Measurements from ENCODE around the gene FAHD1. TPM values are rescaled to one million over a fixed set of nuclear protein-coding genes. Genes with fewer than 3 reads are reported as not detected.
"Not testable (repeated sequence)": the region's sequence is repeated elsewhere in the genome, so short reads cannot be mapped to it uniquely, and the experiment has no call there.

FAHD1 gene
- total RNA-seq, 2 experiments from 2014 or later = 15.1 to 32.4 TPM

- Histone ChIP-seq H3K9me2 (ENCODE audit: insufficient read depth, low read length) (no peaks in the 10 kb centered on the region), H3K4me1 (ENCODE audit: insufficient read depth, low read length, poor library complexity, severe bottlenecking) (no peaks in the 10 kb centered on the region), H3K27ac (ENCODE audit: low read depth, low read length, poor library complexity, severe bottlenecking) (no peak within 1 kb of the TSS), H3K4me3 (ENCODE audit: low read depth, low read length, poor library complexity, severe bottlenecking) (no peak within 1 kb of the TSS), H4K20me1 (ENCODE audit: insufficient read depth, low read length) (no peaks in the 10 kb centered on the region), H3K4me2 (ENCODE audit: low read length) (no peak within 1 kb of the TSS), H2AFZ (ENCODE audit: low read length) (no peak within 1 kb of the TSS), H3K9me3 (ENCODE audit: low read length) (no peaks in the 10 kb centered on the region), H3K79me2 (ENCODE audit: insufficient read depth, low read depth, low read length) (no peaks in the 10 kb centered on the region), H3K36me3 (ENCODE audit: insufficient read depth, low read length) (no peaks in the 10 kb centered on the region)
- DNase-seq (ENCODE audit: low spot score) = no peak
- CTCF ChIA-PET (ENCODE audit: unreplicated experiment) = no interaction called here
- intact Hi-C loops (cut with micrococcal nuclease; ENCODE audit: unreplicated experiment) = no loop called here
- BruUV-seq (replicated peaks) = no TSS peak
- TF ChIP-seq CTCF (conservative IDR thresholded peaks at IDR 0.05; ENCODE audit: low read length) (no peak), EZH2phosphoT487 (IDR thresholded peaks at IDR 0.05; ENCODE audit: borderline replicate concordance, low read depth, low read length) (no peak)
- POLR2A ChIA-PET = no interaction called here
Measured at GRCh38 chr16:1871974-1872635, 45.1 kb downstream of the FAHD1 start, which contains the start of gene MEIOB. Gene MEIOB, minus strand, starts transcription at chr16:1872164. Its CDS starts 3,989 bp downstream, at chr16:1868175.

- no peak overlapping the region for H3K27ac ChIP-seq (ENCODE audit: low read depth, low read length, poor library complexity, severe bottlenecking)
- H3K9me3 ChIP-seq (ENCODE audit: low read length) = no peaks in the 10 kb centered on the region
- ChIA-PET CTCF (ENCODE audit: unreplicated experiment) (no interaction called here), POLR2A (interaction anchor here (0.6 kb wide), 1 partner anchor 11 kb away, joined by 4 read pairs; no protein-coding TSS in a partner anchor)
- TF ChIP-seq CTCF (conservative IDR thresholded peaks at IDR 0.05; ENCODE audit: low read length) (no peak), EZH2phosphoT487 (IDR thresholded peaks at IDR 0.05; ENCODE audit: borderline replicate concordance, low read depth, low read length) (no peak)
- no peaks in the 10 kb centered on the region for H3K9me2 ChIP-seq (ENCODE audit: insufficient read depth, low read length)
- no peak for DNase-seq (ENCODE audit: low spot score)
- H3K4me1 ChIP-seq (ENCODE audit: insufficient read depth, low read length, poor library complexity, severe bottlenecking) = no peaks in the 10 kb centered on the region
- intact Hi-C loops (cut with micrococcal nuclease; ENCODE audit: unreplicated experiment) = no loop called here
- H4K20me1 ChIP-seq (ENCODE audit: insufficient read depth, low read length) = no peaks in the 10 kb centered on the region
- H3K4me3 ChIP-seq (ENCODE audit: low read depth, low read length, poor library complexity, severe bottlenecking) = no peak overlapping the region
- H3K36me3 ChIP-seq (ENCODE audit: insufficient read depth, low read length) = no peaks in the 10 kb centered on the region
- H3K4me2 ChIP-seq (ENCODE audit: low read length) = no peak overlapping the region
- no peaks in the 10 kb centered on the region for H3K79me2 ChIP-seq (ENCODE audit: insufficient read depth, low read depth, low read length)
- no TSS peak for BruUV-seq (replicated peaks)
- no peak overlapping the region for H2AFZ ChIP-seq (ENCODE audit: low read length)
Measured at GRCh38 chr16:1874854-1875253, 47.8 kb downstream of the FAHD1 start.

GRCh38 chr16:1876066-1876465, 49.1 kb downstream of the FAHD1 start:
- H3K79me2 ChIP-seq (ENCODE audit: insufficient read depth, low read depth, low read length); H3K9me2 ChIP-seq (ENCODE audit: insufficient read depth, low read length); H3K4me3 ChIP-seq (ENCODE audit: low read depth, low read length, poor library complexity, severe bottlenecking); H3K4me2 ChIP-seq (ENCODE audit: low read length); H3K36me3 ChIP-seq (ENCODE audit: insufficient read depth, low read length); intact Hi-C loops (cut with micrococcal nuclease; ENCODE audit: unreplicated experiment); CTCF ChIA-PET (ENCODE audit: unreplicated experiment); BruUV-seq (replicated peaks); H3K27ac ChIP-seq (ENCODE audit: low read depth, low read length, poor library complexity, severe bottlenecking); DNase-seq (ENCODE audit: low spot score); H3K9me3 ChIP-seq (ENCODE audit: low read length); POLR2A ChIA-PET; H3K4me1 ChIP-seq (ENCODE audit: insufficient read depth, low read length, poor library complexity, severe bottlenecking); H4K20me1 ChIP-seq (ENCODE audit: insufficient read depth, low read length); H2AFZ ChIP-seq (ENCODE audit: low read length): not testable (repeated sequence)
